SK-N-SH (cell line): Measurements from ENCODE around the gene USO1. TPM values are rescaled to one million over a fixed set of nuclear protein-coding genes. Genes with fewer than 3 reads are reported as not detected.

Source experiments
- CTCF ChIA-PET: fragments of 300-600, 350-600 bp; formaldehyde crosslinking; extraction: SDS; loops from one replicate; lab custom pipeline; 2021; lab: Yijun Ruan, JAX
- POLR2A ChIA-PET: fragments of 350-600 bp; sonication (Branson Sonifier 250); formaldehyde crosslinking; extraction: SDS; loops from one replicate; lab custom pipeline; 2020; ENCODE audit warnings: antibody characterized with exemption, inconsistent platforms; lab: Yijun Ruan, JAX
- DNase-seq: peaks from one replicate; pipeline ENCODE4 v3.0.0; 2012
- H2AFZ ChIP-seq: fragments of 200-600 bp; sonication (generic); 2 replicates; pipeline ENCODE4 v1.8.1; 2016; ENCODE audit warnings: antibody characterized with exemption, mild to moderate bottlenecking, low read depth
- H3F3A ChIP-seq: fragments of 200-600 bp; sonication (generic); replicated peaks from 2 replicates; pipeline ENCODE3; 2016; ENCODE audit warnings: antibody characterized with exemption, mild to moderate bottlenecking; ENCODE audit not compliant: insufficient read depth
- H3K27ac ChIP-seq, 2 experiments: fragments of 200-500 bp in 1 of 2; fragments of 200-600 bp in 1 of 2; sonication (Bioruptor generic) in 1 of 2; sonication (generic), shearing (Covaris generic) in 1 of 2; 2 replicates each; pipeline versions ENCODE4 v1.5.1 to v1.6.1; 2014 to 2016; ENCODE audit warnings: low read depth in 2 of 2, inconsistent platforms in 1 of 2, low read length in 1 of 2, mild to moderate bottlenecking in 1 of 2, mixed read lengths in 1 of 2
- H3K27me3 ChIP-seq: fragments of 200-600 bp; sonication (generic), shearing (Covaris generic); 2 replicates; pipeline ENCODE4 v1.6.1; 2016; ENCODE audit warnings: mixed run types; ENCODE audit not compliant: insufficient read depth
- H3K36me3 ChIP-seq, 2 experiments: fragments of 200-500 bp in 1 of 2; fragments of 200-600 bp in 1 of 2; sonication (Bioruptor generic) in 1 of 2; sonication (generic) in 1 of 2; replicated peaks in 1 of 2; 2 replicates each; pipeline versions ENCODE3 to v1.5.1; 2014 to 2016; ENCODE audit warnings: low read length in 1 of 2, mild to moderate bottlenecking in 1 of 2; ENCODE audit not compliant: insufficient read depth in 2 of 2, control insufficient read depth in 1 of 2
- H3K4me1 ChIP-seq, 2 experiments: fragments of 200-500 bp in 1 of 2; fragments of 200-600 bp in 1 of 2; sonication (Bioruptor generic) in 1 of 2; sonication (generic), shearing (Covaris generic) in 1 of 2; 2 replicates each; pipeline versions ENCODE4 v1.5.1 to v1.6.1; 2014 to 2016; ENCODE audit warnings: low read depth in 1 of 2, low read length in 1 of 2, mixed run types in 1 of 2; ENCODE audit not compliant: insufficient read depth in 2 of 2, control insufficient read depth in 1 of 2
- H3K4me2 ChIP-seq: fragments of 200-600 bp; sonication (generic), shearing (Covaris generic); 2 replicates; pipeline ENCODE4 v1.6.1; 2017; ENCODE audit warnings: mixed run types
- H3K4me3 ChIP-seq, 2 experiments: fragments of 200-500 bp in 1 of 2; fragments of 200-600 bp in 1 of 2; sonication (Bioruptor generic) in 1 of 2; sonication (generic), shearing (Covaris generic) in 1 of 2; 2 replicates each; pipeline versions ENCODE4 v1.5.1 to v1.8.1; 2014 to 2016; ENCODE audit warnings: low read depth in 2 of 2, inconsistent platforms in 1 of 2, low read length in 1 of 2, mild to moderate bottlenecking in 1 of 2, mixed read lengths in 1 of 2, moderate library complexity in 1 of 2
- H3K79me2 ChIP-seq: fragments of 200-600 bp; sonication (generic); 2 replicates; pipeline ENCODE4 v1.8.1; 2017; ENCODE audit warnings: mild to moderate bottlenecking; ENCODE audit not compliant: insufficient read depth
- H3K9ac ChIP-seq: fragments of 200-600 bp; sonication (generic); 2 replicates; pipeline ENCODE4 v1.6.1; 2017; ENCODE audit warnings: mixed run types
- H3K9me2 ChIP-seq: fragments of 200-600 bp; sonication (generic); 2 replicates; pipeline ENCODE4 v1.6.1; 2017; ENCODE audit warnings: mixed run types
- H3K9me3 ChIP-seq: fragments of 200-600 bp; sonication (generic); 2 replicates; pipeline ENCODE4 v1.6.1; 2017; ENCODE audit warnings: mixed run types, mild to moderate bottlenecking, moderate library complexity
- H4K20me1 ChIP-seq: fragments of 200-600 bp; sonication (generic); 2 replicates; pipeline ENCODE4 v1.6.1; 2017; ENCODE audit warnings: mild to moderate bottlenecking, mixed run types; ENCODE audit not compliant: insufficient read depth
- ELF1 ChIP-seq: IDR thresholded peaks from 2 replicates; pipeline ENCODE4 v1.4.0; 2012
- EP300 ChIP-seq, 2 experiments: IDR thresholded peaks; 2 replicates each; pipeline versions ENCODE4 v1.4.0 to v1.6.1; 2012; ENCODE audit warnings: borderline replicate concordance in 1 of 2, low read depth in 1 of 2, low read length in 1 of 2
- FOXJ3 ChIP-seq: sonication (generic); formaldehyde crosslinking; IDR thresholded peaks from 2 replicates; pipeline ENCODE4 v1.5.1; 2020; ENCODE audit warnings: mild to moderate bottlenecking, missing genetic modification reagents
- FOXM1 ChIP-seq: IDR thresholded peaks from 2 replicates; pipeline ENCODE4 v1.4.0; 2012; ENCODE audit warnings: low read depth, mild to moderate bottlenecking
- GATA2 ChIP-seq: sonication (generic); formaldehyde crosslinking; IDR thresholded peaks from 2 replicates; pipeline ENCODE4 v1.5.0; 2020; ENCODE audit warnings: mild to moderate bottlenecking, missing genetic modification reagents
- JUND ChIP-seq: IDR thresholded peaks from 2 replicates; pipeline ENCODE4 v1.4.0; 2012
- MXI1 ChIP-seq: IDR thresholded peaks from 2 replicates; pipeline ENCODE4 v1.6.1; 2012; ENCODE audit warnings: mild to moderate bottlenecking, low read depth, low read length, improper control_type of control experiment
- NRF1 ChIP-seq: IDR thresholded peaks from 2 replicates; pipeline ENCODE4 v1.6.1; 2012; ENCODE audit warnings: low read depth, mild to moderate bottlenecking, low read length
- RCOR1 ChIP-seq: fragments of 150-350 bp; IDR thresholded peaks from 2 replicates; pipeline ENCODE4 v1.6.1; 2017; ENCODE audit warnings: antibody characterized with exemption, low read length
- RFX5 ChIP-seq: IDR thresholded peaks from 2 replicates; pipeline ENCODE4 v1.6.1; 2012; ENCODE audit warnings: mild to moderate bottlenecking, improper control_type of control experiment, low read length
- RXRA ChIP-seq: IDR thresholded peaks from 2 replicates; pipeline ENCODE4 v1.4.0; 2012; ENCODE audit warnings: low read depth, mild to moderate bottlenecking, borderline replicate concordance
- SMC3 ChIP-seq: IDR thresholded peaks from 2 replicates; pipeline ENCODE4 v1.6.1; 2012; ENCODE audit warnings: low read depth, low read length, improper control_type of control experiment
- TEAD4 ChIP-seq: IDR thresholded peaks from 2 replicates; pipeline ENCODE4 v1.4.0; 2012; ENCODE audit warnings: mild to moderate bottlenecking, borderline replicate concordance; ENCODE audit not compliant: insufficient read depth
- WGBS: methylation state at CpG from one replicate; pipeline ENCODE4 v1.1.6; 2017; ENCODE audit warnings: low lambda C conversion rate; 5-methylcytosine and 5-hydroxymethylcytosine counted together
- polyA plus RNA-seq, 3 experiments: library from polyadenylated mRNA; depleted of rRNA; stranded (reverse); fragments of >200 nt; gene quantifications; 2 replicates each; pipeline ENCODE4 v1.2.3, GENCODE V29; 2012
- TF ChIP-seq, protein P1 (sequence below): IDR thresholded peaks from 2 replicates; pipeline ENCODE4 v1.6.1; 2012; ENCODE audit warnings: mild to moderate bottlenecking, low read depth, low read length, moderate library complexity
- TF ChIP-seq, protein P2 (sequence below): fragments of 200-600 bp; sonication (generic); IDR thresholded peaks from 2 replicates; pipeline ENCODE4 v1.6.1; 2017; ENCODE audit warnings: antibody characterized with exemption, mild to moderate bottlenecking, moderate library complexity
- TF ChIP-seq, protein P3 (sequence below): IDR thresholded peaks from 2 replicates; pipeline ENCODE4 v1.4.0; 2012; ENCODE audit warnings: low read depth, borderline replicate concordance

The USO1 gene
- polyA plus RNA-seq, 1 of the 3 experiments (the other 2 are of a cell fraction) = 25.6 TPM

DNA sequence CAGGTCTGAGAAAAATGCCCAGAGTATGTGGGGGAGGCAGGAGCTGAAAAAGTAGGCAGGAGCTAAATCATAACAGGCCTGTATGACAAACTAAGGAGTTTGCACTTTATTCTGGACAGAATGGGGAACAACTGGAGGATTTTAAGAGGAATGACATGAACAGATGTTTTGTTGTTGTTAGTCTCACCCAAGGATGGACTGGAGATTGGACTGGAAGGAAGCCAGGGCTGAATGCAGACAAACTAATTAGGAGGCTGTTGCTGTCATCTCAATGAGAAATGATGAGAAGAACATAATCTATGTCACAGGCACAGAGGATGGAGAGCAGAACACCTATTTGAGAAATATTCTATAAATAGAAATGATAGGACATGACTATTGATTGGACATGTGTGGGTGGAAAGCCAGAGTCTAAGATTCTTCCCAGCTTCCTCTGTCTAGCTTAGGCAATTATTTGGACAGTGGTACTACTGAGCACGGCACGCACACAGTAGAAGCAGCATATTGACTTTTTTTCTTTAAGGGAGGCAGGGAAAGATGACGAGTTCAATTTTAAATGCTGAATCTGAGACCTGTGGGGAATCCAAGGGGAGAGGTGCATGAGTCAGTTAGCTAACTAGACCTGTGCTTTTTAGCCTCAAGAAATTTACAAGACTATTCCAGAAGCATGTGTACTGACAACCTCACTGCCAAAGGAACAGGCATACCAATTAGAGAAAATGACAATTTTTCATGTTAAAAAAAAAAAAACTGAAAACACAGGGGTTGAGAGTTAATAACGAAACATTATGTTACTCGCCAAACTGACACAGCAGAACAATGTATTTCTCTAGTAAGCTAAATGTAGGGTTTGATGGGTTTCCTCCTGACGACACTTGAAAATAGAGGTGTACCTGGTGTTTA is 963 bp upstream of the USO1 start:
- Histone ChIP-seq H3K27me3 (no peaks in the 10 kb centered on the region), H3F3A (peaks cover 10% of the 10 kb centered on the region), H3K27ac (peak overlapping the region; percentile 94 to 97), H3K4me2 (peak overlapping the region; percentile 66), H3K9me3 (no peaks in the 10 kb centered on the region), H3K9ac (peak overlapping the region; percentile 96), H4K20me1 (peaks cover 23% of the 10 kb centered on the region), H3K79me2 (peaks cover 57% of the 10 kb centered on the region), H3K9me2 (no peaks in the 10 kb centered on the region), H3K4me1 (peaks cover 13 to 23% of the 10 kb centered on the region in 2 experiments; a peak in 3 of 4 replicates), H2AFZ (peak overlapping the region; percentile 82)
- POLR2A ChIA-PET = interaction anchor here (0.9 to 3.5 kb wide), 4 partner anchors 20 to 209 kb away, joined by 3 to 24 read pairs (median 4); partner anchors contain the start of genes G3BP2, RCHY1 and THAP6
- under 1% methylated on average over 6 of the region's 6 CpGs for WGBS
- TF ChIP-seq RCOR1 = 0 out of 2 replicates have a peak, but pooled peaks have one; percentile 4
- TF ChIP-seq, protein P1, sequence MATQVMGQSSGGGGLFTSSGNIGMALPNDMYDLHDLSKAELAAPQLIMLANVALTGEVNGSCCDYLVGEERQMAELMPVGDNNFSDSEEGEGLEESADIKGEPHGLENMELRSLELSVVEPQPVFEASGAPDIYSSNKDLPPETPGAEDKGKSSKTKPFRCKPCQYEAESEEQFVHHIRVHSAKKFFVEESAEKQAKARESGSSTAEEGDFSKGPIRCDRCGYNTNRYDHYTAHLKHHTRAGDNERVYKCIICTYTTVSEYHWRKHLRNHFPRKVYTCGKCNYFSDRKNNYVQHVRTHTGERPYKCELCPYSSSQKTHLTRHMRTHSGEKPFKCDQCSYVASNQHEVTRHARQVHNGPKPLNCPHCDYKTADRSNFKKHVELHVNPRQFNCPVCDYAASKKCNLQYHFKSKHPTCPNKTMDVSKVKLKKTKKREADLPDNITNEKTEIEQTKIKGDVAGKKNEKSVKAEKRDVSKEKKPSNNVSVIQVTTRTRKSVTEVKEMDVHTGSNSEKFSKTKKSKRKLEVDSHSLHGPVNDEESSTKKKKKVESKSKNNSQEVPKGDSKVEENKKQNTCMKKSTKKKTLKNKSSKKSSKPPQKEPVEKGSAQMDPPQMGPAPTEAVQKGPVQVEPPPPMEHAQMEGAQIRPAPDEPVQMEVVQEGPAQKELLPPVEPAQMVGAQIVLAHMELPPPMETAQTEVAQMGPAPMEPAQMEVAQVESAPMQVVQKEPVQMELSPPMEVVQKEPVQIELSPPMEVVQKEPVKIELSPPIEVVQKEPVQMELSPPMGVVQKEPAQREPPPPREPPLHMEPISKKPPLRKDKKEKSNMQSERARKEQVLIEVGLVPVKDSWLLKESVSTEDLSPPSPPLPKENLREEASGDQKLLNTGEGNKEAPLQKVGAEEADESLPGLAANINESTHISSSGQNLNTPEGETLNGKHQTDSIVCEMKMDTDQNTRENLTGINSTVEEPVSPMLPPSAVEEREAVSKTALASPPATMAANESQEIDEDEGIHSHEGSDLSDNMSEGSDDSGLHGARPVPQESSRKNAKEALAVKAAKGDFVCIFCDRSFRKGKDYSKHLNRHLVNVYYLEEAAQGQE = no peak
- peak in 1 of 2 experiments; percentile 28; a peak in 1 of 4 replicates for TF ChIP-seq EP300 (IDR thresholded peaks at IDR 0.05; ENCODE audit: borderline replicate concordance in 1 of 2, low read depth in 1 of 2, low read length in 1 of 2)
- TF ChIP-seq, all 33 proteins: peak for 2
- no peaks in the 10 kb centered on the region for H3K36me3 ChIP-seq
- peak overlapping the region; percentile 71 to 94 for H3K4me3 ChIP-seq
- CTCF ChIA-PET = interaction anchor here (0.5 to 4.1 kb wide), 34 partner anchors 8 to 210 kb away, joined by 3 to 45 read pairs (median 4); partner anchors contain the start of gene CDKL2
- DNase-seq = peak; percentile 32

DNA sequence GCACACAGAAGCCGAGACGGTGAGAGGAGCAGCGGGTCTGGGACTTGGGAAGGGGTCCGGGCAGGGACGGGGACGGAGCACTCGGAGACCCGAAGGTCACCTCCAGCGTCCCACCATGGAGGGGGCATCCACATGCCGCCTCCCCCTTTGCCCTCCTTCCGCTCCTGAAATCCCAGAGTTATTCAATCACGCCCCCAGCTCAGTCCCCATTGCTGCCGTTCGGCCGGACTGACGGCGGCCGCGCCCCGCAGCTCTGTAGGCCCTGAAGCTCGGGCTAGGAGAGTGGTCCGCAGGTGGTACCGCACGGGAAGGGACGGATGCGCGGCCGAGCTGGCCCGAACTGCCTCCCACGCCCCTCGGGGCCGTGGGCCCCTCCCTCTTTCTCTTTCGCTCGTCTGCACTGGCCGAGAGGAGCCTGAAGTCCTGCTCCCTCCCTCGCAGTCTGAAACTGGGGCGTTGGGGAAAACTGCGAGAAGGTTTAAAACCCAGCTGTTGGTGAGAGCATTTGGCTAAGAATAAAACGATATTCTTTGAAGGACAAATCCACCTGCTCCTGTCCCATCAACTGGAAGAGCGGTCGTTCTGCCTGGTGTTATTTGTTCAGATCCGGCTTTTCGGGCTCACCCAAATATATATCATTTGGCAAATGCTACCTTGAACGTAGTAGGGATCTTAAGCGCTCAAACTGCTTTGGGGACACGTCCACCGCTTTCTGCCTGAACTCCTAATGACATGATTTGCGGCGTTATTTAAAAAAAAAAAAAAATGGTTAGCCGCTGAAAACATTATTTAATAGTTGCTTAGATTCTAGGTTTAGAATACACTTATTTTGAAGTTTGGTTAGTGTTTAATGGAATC is 719 bp downstream of the USO1 start:
- peaks cover 13 to 23% of the 10 kb centered on the region in 2 experiments; a peak in 3 of 4 replicates for H3K4me1 ChIP-seq
- peak overlapping the region; percentile 66 for H3K4me2 ChIP-seq
- H3K79me2 ChIP-seq = peaks cover 73% of the 10 kb centered on the region
- POLR2A ChIA-PET = interaction anchor here (0.6 to 3.5 kb wide), 3 partner anchors 11 to 215 kb away, joined by 3 to 24 read pairs (median 5); partner anchors contain the start of genes G3BP2 and NAAA
- H3K9me2 ChIP-seq = no peaks in the 10 kb centered on the region
- H3K9me3 ChIP-seq = no peaks in the 10 kb centered on the region
- H3K9ac ChIP-seq = peak overlapping the region; percentile 96
- peaks cover 33% of the 10 kb centered on the region for H4K20me1 ChIP-seq
- peaks cover 10% of the 10 kb centered on the region for H3F3A ChIP-seq
- H2AFZ ChIP-seq = peak overlapping the region; percentile 82; the same call in 1 of the 2 replicates
- no peaks in the 10 kb centered on the region for H3K36me3 ChIP-seq
- H3K27me3 ChIP-seq = no peaks in the 10 kb centered on the region
- CTCF ChIA-PET = interaction anchor here (0.7 to 4.1 kb wide), 19 partner anchors 10 to 212 kb away, joined by 3 to 45 read pairs (median 5); partner anchors contain the start of gene CDKL2
- WGBS = 1% methylated on average over 28 of the region's 50 CpGs
- peak; percentile 76 for DNase-seq
- peak overlapping the region; percentile 80 to 97 for H3K27ac ChIP-seq
- H3K4me3 ChIP-seq = peak overlapping the region; percentile 71 to 94
- TF ChIP-seq RFX5 (no peak), GATA2 (CRISPR knock-in tag) (no peak), TEAD4 (no peak), FOXJ3 (no peak), FOXM1 (no peak), NRF1 (no peak), EP300 (IDR thresholded peaks at IDR 0.05; ENCODE audit: borderline replicate concordance in 1 of 2, low read depth in 1 of 2, low read length in 1 of 2) (no peak), SMC3 (no peak), JUND (no peak), ELF1 (no peak), RXRA (no peak), MXI1 (peak; percentile 54; the same call in 1 of the 2 replicates)
- TF ChIP-seq, protein P2, sequence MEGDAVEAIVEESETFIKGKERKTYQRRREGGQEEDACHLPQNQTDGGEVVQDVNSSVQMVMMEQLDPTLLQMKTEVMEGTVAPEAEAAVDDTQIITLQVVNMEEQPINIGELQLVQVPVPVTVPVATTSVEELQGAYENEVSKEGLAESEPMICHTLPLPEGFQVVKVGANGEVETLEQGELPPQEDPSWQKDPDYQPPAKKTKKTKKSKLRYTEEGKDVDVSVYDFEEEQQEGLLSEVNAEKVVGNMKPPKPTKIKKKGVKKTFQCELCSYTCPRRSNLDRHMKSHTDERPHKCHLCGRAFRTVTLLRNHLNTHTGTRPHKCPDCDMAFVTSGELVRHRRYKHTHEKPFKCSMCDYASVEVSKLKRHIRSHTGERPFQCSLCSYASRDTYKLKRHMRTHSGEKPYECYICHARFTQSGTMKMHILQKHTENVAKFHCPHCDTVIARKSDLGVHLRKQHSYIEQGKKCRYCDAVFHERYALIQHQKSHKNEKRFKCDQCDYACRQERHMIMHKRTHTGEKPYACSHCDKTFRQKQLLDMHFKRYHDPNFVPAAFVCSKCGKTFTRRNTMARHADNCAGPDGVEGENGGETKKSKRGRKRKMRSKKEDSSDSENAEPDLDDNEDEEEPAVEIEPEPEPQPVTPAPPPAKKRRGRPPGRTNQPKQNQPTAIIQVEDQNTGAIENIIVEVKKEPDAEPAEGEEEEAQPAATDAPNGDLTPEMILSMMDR = no peak
- TF ChIP-seq, protein P3, sequence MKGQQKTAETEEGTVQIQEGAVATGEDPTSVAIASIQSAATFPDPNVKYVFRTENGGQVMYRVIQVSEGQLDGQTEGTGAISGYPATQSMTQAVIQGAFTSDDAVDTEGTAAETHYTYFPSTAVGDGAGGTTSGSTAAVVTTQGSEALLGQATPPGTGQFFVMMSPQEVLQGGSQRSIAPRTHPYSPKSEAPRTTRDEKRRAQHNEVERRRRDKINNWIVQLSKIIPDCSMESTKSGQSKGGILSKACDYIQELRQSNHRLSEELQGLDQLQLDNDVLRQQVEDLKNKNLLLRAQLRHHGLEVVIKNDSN = no peak
